Motor neuron (in vitro differentiated cells): ENCODE measurements around the gene CBX1. TPM values are rescaled to one million over a fixed set of nuclear protein-coding genes. Genes with fewer than 3 reads are reported as not detected.
"Not testable (repeated sequence)": the region's sequence is repeated elsewhere in the genome, so short reads cannot be mapped to it uniquely, and the experiment has no call there.

Source experiments
- ATAC-seq, 8 experiments: fragments of 200-7000 bp; cut with Tn5 transposase; replicated peaks in 6 of 8; 2 replicates each; pipeline ENCODE4 v1.8.0; 2021; ENCODE audit warnings: mild to moderate bottlenecking in 8 of 8, moderate library complexity in 8 of 8
- H3K27ac ChIP-seq, 2 donors: fragments of 250-450 bp; sonication (Bioruptor Pico); 2 replicates each; pipeline ENCODE4 v1.9.0; 2021; ENCODE audit warnings: antibody characterized with exemption in 2 of 2, mild to moderate bottlenecking in 2 of 2, moderate library complexity in 1 of 2
- H3K4me1 ChIP-seq, 2 donors: fragments of 250-450 bp; sonication (Bioruptor Pico); replicated peaks in 1 of 2; 2 replicates each; pipeline ENCODE4 v1.6.1; 2021; ENCODE audit warnings: antibody characterized with exemption in 2 of 2, mild to moderate bottlenecking in 2 of 2, moderate library complexity in 1 of 2
- H3K4me3 ChIP-seq, 5 donors: fragments of 250-450 bp; sonication (Bioruptor Pico); 2 replicates each; pipeline ENCODE4 v1.9.0; 2021; ENCODE audit warnings: antibody characterized with exemption in 5 of 5, mild to moderate bottlenecking in 5 of 5, moderate library complexity in 4 of 5
- WGBS, 10 experiments: fragments of 450-650 bp; shearing (Covaris generic); methylation state at CpG; one replicate each; pipeline ENCODE4 v1.0.0; 2022; 5-methylcytosine and 5-hydroxymethylcytosine counted together
- in situ Hi-C, 9 experiments: fragments of 400-800 bp; cut with MboI; loops; one replicate each; pipeline ENCODE4 v1.15.0; 2021; ENCODE audit warnings: low sequenced_read_pairs in 9 of 9, low pct_unique_long_range_greater_than_20kb in 2 of 9; ENCODE audit not compliant: unreplicated experiment in 9 of 9
- total RNA-seq, 8 experiments: library from RNA; unstranded; fragments of 300-600 nt; gene quantifications; 2 replicates each; pipeline versions ENCODE4 v1.2.3 to v1.2.4, GENCODE V29; 2022

Gene CBX1
- total RNA-seq, 8 experiments from 2014 or later = 25.0 to 204 (median 134) TPM

DNA sequence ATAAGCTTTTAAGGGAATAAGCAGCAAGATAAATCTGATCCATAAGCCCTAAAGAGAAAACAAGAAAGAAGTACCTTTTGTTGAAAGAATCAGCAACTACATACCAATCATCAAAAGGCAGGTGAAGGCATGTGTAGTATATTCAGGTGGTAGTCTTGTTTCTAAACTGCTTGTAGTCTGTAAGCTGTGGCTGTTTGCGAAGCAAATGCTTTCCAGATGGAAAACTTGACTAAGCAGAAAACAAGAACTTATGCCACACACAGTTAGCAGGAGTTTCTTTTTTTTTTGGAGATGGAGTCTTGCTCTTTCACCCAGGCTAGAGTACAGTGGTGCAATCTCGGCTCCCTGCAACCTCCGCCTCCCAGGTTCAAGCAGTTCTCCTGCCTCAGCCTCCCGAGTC is 5.7 kb downstream of the CBX1 start:
- Histone ChIP-seq H3K4me3 (no peak overlapping the region), H3K4me1 (peaks cover 0 to 6% of the 10 kb centered on the region in 2 donors), H3K27ac (no peak overlapping the region)
- in situ Hi-C loops = no loop called here
- whole genome bisulfite sequencing, 10 experiments = 38 to 90% (median 83%) methylated on average over 1 to 4 of the region's 4 CpGs; no CpG with 5 or more reads in 5 of the 10 experiments
- no peak for ATAC-seq

GRCh38 chr17:48093341-48094045 is 7.8 kb downstream of the CBX1 start:
- in situ Hi-C loops = no loop called here
- H3K27ac ChIP-seq = no peak overlapping the region
- no peaks in the 10 kb centered on the region for H3K4me1 ChIP-seq
- H3K4me3 ChIP-seq = no peak overlapping the region
- 83 to 100% (median 95%) methylated on average over 3 to 10 of the region's 11 CpGs for WGBS, 10 experiments
- ATAC-seq = no peak

- no peak overlapping the region for H3K4me3 ChIP-seq
- no peak for ATAC-seq
- H3K4me1 ChIP-seq = peaks cover 2 to 14% of the 10 kb centered on the region in 2 donors
- 56 to 100% (median 79%) methylated on average over 1 to 2 of the region's 2 CpGs; no CpG with 5 or more reads in 1 of the 10 experiments for WGBS, 10 experiments
- in situ Hi-C loops = no loop called here
- no peak overlapping the region for H3K27ac ChIP-seq
Observed at GRCh38 chr17:48084932-48085331, 16.3 kb downstream of the CBX1 start.

- in situ Hi-C loops = no loop called here
- WGBS, 10 experiments = 63 to 100% (median 80%) methylated on average over 1 to 5 of the region's 5 CpGs; no CpG with 5 or more reads in 3 of the 10 experiments
Observed at GRCh38 chr17:48081858-48082257, 19.4 kb downstream of the CBX1 start.

GRCh38 chr17:48077152-48077551 is 24.1 kb downstream of the CBX1 start:
- in situ Hi-C loops, H3K4me1 ChIP-seq, H3K4me3 ChIP-seq, H3K27ac ChIP-seq, ATAC-seq: not testable (repeated sequence)
- WGBS, 10 experiments = 93 to 100% (median 97%) methylated on average over 1 to 9 of the region's 10 CpGs; no CpG with 5 or more reads in 1 of the 10 experiments

More at GRCh38 chr17:48081858-48082257, 19.4 kb downstream of the CBX1 start:
- ATAC-seq = no peak
- no peak overlapping the region for H3K27ac ChIP-seq
- H3K4me1 ChIP-seq = peaks cover 2 to 14% of the 10 kb centered on the region in 2 donors
- no peak overlapping the region for H3K4me3 ChIP-seq

GRCh38 chr17:48074322-48075081 is 26.8 kb downstream of the CBX1 start:
- H3K4me3 ChIP-seq = no peak overlapping the region
- H3K27ac ChIP-seq = no peak overlapping the region
- peak; percentile 53 to 81 (median 73) for ATAC-seq
- 27 to 93% (median 80%) methylated on average over 1 to 7 of the region's 7 CpGs; no CpG with 5 or more reads in 1 of the 10 experiments for WGBS, 10 experiments
- peaks cover 0 to 2% of the 10 kb centered on the region in 2 donors for H3K4me1 ChIP-seq
- in situ Hi-C loops = no loop called here

GRCh38 chr17:48073566-48074094 is 27.6 kb downstream of the CBX1 start:
- H3K4me3 ChIP-seq, in situ Hi-C loops, H3K27ac ChIP-seq, H3K4me1 ChIP-seq: not testable (repeated sequence)
- peak in 3 of 8 experiments; percentile 22 to 57 (median 33) for ATAC-seq
- 20 to 100% (median 88%) methylated on average over 1 to 4 of the region's 5 CpGs; no CpG with 5 or more reads in 2 of the 10 experiments for WGBS, 10 experiments

GRCh38 chr17:48072811-48073210 is 28.5 kb downstream of the CBX1 start:
- H3K4me3 ChIP-seq, H3K4me1 ChIP-seq, H3K27ac ChIP-seq, in situ Hi-C loops, ATAC-seq: not testable (repeated sequence)
- 88 to 100% (median 97%) methylated on average over 2 to 8 of the region's 9 CpGs; no CpG with 5 or more reads in 3 of the 10 experiments for WGBS, 10 experiments

DNA sequence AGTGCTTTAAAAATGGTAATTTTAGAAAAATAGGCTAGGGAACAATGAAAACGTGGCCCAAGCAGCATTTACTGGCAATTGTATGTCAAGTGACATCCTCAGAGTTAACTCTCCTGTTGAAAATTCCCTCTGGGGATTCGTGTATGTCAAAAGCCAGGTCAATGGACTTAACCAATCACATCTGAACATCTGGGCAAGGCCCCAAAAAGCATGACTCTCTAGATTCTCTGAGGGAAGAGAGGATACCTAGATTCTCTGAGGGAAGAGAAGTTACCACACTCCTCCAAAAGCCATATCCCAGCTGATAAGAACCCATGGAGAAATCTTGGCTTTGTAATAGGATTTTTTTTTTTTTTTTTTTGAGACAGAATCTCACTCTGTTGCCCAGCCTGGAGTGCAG is 29.6 kb downstream of the CBX1 start:
- Histone ChIP-seq H3K27ac (no peak overlapping the region), H3K4me1 (peaks cover 0 to 2% of the 10 kb centered on the region in 2 donors), H3K4me3 (no peak overlapping the region)
- 0 to 100% (median 81%) methylated on average over 1 to 2 of the region's 2 CpGs; no CpG with 5 or more reads in 2 of the 10 experiments for WGBS, 10 experiments
- in situ Hi-C loops = no loop called here
- ATAC-seq = no peak

- peaks cover 0 to 2% of the 10 kb centered on the region in 2 donors for H3K4me1 ChIP-seq
- H3K27ac ChIP-seq = no peak overlapping the region
- no peak for ATAC-seq
- WGBS, 10 experiments = 50 to 100% (median 80%) methylated on average over 1 of the region's 2 CpGs; no CpG with 5 or more reads in 5 of the 10 experiments
- no peak overlapping the region for H3K4me3 ChIP-seq
- in situ Hi-C loops = no loop called here
Observed at GRCh38 chr17:48070195-48070594, 31.1 kb downstream of the CBX1 start.

- in situ Hi-C loops = no loop called here
- H3K4me3 ChIP-seq = no peak overlapping the region
- H3K27ac ChIP-seq = no peak overlapping the region
- H3K4me1 ChIP-seq = no peaks in the 10 kb centered on the region
- peak in 3 of 8 experiments; percentile 31 to 69 (median 32) for ATAC-seq
- WGBS, 10 experiments = 70 to 100% (median 96%) methylated on average over 1 to 3 of the region's 3 CpGs; no CpG with 5 or more reads in 5 of the 10 experiments
Observed at GRCh38 chr17:48068491-48068961, 32.8 kb downstream of the CBX1 start.

- in situ Hi-C loops, H3K4me3 ChIP-seq, H3K4me1 ChIP-seq, H3K27ac ChIP-seq: not testable (repeated sequence)
- 50 to 100% (median 100%) methylated on average over 2 of the region's 2 CpGs; no CpG with 5 or more reads in 6 of the 10 experiments for WGBS, 10 experiments
- ATAC-seq = peak in 1 of 8 experiments; percentile 12
Observed at GRCh38 chr17:48067808-48068207, 33.5 kb downstream of the CBX1 start.

- no peak overlapping the region for H3K27ac ChIP-seq
- 90 to 100% (median 100%) methylated on average over 1 to 3 of the region's 3 CpGs; no CpG with 5 or more reads in 3 of the 10 experiments for WGBS, 10 experiments
- no peak overlapping the region for H3K4me3 ChIP-seq
- in situ Hi-C loops = no loop called here
- no peaks in the 10 kb centered on the region for H3K4me1 ChIP-seq
- no peak for ATAC-seq
Observed at GRCh38 chr17:48067245-48067644, 34.0 kb downstream of the CBX1 start.
